ENCODE data around the gene RFNG.

RFNG gene

GRCh38 chr17:82021107-82021899, 30.3 kb downstream of the RFNG start:
- peak; percentile 48 for TF ChIP-seq CTCF (IDR thresholded peaks at IDR 0.05; ENCODE audit: borderline replicate concordance, control extremely low read depth, extremely low read depth, insufficient read depth, missing control alignments)
- DNase-seq (ENCODE audit: low spot score), result peak; percentile 72
- in situ Hi-C loops (cut with MboI; ENCODE audit: low sequenced_read_pairs, unreplicated experiment), result loop anchor here (10.0 kb wide), 1 partner anchor 133 kb away; no protein-coding TSS in a partner anchor

DNA sequence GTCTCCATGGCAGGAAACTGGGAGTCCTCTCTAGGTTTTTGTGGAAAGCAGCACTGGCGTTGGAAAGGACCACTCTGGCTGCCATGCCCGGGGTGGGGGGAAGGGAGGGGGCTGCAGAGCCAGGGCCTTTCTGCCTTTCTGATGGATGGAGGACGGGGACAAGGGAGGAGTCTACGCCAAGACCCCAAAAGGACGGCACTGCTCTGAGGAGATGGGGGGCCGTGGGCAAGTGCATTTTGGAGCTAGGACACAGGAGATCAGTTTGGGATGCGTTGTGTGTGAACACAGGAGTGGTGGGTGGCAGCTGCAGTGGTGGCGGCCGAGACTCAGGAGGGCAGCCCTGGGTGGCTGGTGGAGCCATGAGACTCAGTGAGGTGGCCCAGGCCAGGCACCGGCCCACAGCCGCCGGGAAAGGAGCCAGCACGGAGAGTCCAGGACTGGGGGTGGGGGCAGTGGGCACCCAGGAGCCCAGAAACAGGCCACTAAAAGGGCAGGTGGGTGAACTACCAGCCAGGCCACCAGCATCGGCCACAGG, 31.0 kb downstream of the RFNG start:
- in situ Hi-C loops (cut with MboI; ENCODE audit: low sequenced_read_pairs, unreplicated experiment), result loop anchor here (10.0 kb wide), 1 partner anchor 134 kb away; no protein-coding TSS in a partner anchor
- no peak for TF ChIP-seq CTCF (IDR thresholded peaks at IDR 0.05; ENCODE audit: borderline replicate concordance, control extremely low read depth, extremely low read depth, insufficient read depth, missing control alignments)
- no peak for DNase-seq (ENCODE audit: low spot score)

- peak; percentile 85 for DNase-seq (ENCODE audit: low spot score)
- peak; percentile 85 for TF ChIP-seq CTCF (IDR thresholded peaks at IDR 0.05; ENCODE audit: borderline replicate concordance, control extremely low read depth, extremely low read depth, insufficient read depth, missing control alignments)
- in situ Hi-C loops (cut with MboI; ENCODE audit: low sequenced_read_pairs, unreplicated experiment), result loop anchor here (10.0 kb wide), 1 partner anchor 135 kb away; no protein-coding TSS in a partner anchor
These were observed 31.7 kb downstream of the RFNG start for GRCh38 chr17:82019690-82020571.

DNA sequence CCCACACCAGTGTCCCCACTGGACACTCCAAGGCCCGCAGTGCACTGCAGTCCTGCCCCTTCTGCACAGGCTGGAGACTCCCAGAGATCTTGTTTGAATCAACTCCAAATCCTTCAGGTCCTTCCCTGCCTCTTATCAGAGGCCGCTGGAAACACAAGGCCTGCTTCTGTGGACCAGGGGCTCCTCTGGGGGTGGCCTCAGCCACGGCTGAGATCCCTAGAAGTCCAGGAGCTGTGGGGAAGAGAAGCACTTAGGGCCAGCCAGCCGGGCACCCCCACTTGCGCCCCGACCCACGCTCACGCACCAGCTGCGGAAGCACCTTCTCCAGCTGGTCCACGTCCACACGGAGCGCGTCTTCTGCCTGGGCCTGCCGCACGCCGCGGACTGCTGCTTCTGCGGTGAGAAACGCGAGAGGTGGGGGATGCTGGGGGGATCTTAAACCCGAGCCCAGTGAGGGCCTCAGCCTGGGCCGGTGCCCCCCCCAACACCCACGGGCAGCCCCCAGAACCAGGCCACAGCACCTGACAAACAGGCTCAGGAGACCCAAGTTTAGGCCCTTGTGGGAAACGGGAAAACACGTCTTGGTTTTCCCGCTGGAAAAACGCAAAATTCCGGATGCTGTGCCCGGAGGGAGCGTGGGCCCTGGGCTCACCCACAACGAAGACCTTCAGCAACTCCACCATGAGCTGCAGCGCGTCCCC, 32.5 kb downstream of the RFNG start:
- no peak for DNase-seq (ENCODE audit: low spot score)
- in situ Hi-C loops (cut with MboI; ENCODE audit: low sequenced_read_pairs, unreplicated experiment), result no loop called here
- TF ChIP-seq CTCF (IDR thresholded peaks at IDR 0.05; ENCODE audit: borderline replicate concordance, control extremely low read depth, extremely low read depth, insufficient read depth, missing control alignments), result no peak

DNA sequence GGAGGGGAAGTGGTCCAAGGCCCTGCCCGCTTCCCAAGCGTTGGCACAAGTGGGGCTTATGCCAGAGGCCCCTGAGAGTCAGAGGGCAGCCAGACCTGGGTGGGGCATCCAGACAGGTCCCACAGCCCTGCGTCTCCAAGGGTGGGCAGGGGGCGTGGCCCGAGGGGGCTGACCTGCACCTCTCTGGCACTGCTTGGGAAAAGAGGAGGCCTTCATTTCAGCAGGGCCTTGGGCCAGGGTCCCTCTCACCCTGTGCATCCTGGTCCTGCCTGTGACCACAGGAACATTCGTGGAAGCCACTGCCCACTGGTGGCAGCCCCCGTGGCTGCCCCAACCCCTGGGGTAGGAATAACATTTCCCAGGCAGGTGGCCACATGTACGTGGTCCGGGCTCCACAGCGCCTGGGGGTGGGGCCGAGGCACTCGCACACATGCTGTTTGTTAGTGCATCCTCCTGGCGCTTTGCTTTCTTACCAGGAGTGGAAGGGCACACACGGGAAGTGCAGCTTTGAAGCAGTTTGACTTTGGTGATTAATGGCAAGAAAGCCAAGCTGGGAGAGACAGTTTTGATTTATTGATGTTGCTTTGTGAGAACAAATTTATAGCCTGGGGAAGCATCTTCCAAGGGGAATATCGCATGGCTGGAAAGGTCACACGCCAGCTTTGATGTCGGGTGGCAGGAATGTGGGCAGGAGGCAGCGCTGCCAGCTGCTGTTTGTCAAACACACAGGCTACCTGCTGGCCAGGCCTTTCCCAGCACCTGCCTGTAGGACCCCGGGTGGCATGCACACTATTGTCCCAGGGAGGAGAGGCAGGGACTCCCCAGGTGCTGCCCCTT, 33.2 kb downstream of the RFNG start:
- TF ChIP-seq CTCF (IDR thresholded peaks at IDR 0.05; ENCODE audit: borderline replicate concordance, control extremely low read depth, extremely low read depth, insufficient read depth, missing control alignments), result no peak
- DNase-seq (ENCODE audit: low spot score), result no peak
- in situ Hi-C loops (cut with MboI; ENCODE audit: low sequenced_read_pairs, unreplicated experiment), result no loop called here
